EH (cell line): ENCODE data around the gene CD40LG.

Source experiments
- DNase-seq: peaks from one replicate; pipeline ENCODE4 v3.0.0-alpha.2; 2015; ENCODE audit warnings: low read depth

CD40LG gene

DNA sequence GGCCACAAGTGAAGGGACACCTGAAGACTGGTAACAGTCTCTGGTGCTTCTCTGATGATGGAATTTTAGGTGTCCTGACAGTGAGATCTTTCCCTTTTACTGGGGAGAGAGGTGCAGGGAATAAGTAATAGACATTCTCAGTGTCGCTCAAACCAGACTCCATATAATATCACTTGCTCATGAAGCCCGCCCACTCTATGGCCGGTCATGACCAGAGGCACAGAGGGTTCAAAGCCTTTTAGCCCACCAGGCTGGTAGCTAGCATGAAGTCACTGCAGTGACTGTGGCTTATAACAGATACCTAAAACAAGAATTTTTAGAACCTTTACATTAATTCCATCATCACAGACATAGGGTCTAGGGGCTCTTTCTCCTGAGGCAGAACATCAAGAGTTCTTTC, 2.9 kb downstream of the CD40LG start:
- DNase-seq, result no peak

DNA sequence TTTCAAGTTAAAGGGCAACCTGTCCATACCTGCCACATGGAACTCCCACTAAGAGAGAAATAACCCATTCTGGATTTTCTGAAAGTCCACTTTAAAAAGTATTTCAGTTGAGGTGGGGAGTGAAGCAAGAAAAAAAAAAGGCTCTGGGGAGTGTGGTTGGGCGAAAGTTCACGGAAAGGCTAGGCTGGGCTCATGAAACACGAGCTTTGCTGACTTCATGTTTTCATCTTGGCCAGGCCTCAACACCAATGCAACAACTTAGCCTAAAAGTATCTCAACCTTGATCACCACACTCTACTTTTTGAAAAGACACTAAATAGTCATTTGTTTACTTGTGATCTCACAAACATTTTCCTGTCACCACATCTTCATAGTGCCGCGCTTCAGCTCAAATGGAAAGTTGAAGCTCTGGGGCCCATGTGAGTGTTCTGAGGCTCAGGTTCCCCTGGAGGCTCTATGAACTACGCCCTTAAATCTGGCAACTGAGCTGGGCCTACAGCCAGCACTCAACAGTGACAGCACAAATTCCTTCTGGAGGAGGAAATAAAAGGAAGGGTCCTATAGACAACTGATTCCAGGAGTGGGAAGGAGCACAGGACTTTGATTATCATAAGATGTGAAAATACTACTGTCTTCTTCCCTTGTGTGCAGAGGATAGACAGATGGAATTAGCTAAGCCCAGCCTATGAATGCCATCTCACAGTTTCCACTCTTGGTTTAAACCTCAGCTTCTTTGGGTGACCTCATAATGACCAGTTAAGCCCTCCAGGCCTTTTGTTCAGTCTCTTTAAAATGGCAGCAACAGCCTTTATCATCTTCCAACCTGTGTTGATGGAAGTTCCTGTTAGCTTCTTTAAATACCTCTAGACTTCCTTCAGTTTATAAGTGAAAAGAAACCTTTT, 5.1 kb downstream of the CD40LG start:
- no peak for DNase-seq

DNA sequence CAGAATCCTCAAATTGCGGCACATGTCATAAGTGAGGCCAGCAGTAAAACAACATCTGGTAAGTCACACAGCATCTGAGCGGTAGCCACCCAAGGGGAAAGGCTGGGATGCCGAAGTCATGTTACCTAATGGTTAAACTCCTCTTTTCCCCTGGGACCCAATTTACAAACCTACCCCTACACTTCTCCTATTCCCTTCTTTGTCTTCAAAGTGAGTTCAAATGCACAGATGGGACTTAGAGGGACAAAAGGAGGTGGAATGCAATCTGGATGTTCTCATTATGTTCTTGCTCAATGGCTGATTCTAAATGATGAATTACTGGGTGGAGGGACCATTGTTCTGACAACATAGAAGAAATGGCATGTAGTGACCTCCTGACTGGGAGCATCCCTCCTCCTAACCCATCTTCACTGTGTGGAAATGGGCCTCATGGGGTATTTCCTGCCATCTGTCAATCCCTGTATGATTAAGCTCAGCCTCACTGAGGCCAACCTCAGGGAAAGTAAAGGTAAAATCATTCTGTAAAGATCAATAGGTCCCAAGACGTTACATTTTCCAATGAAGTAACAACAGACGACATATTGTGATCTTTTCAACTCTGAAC, 8.5 kb downstream of the CD40LG start:
- DNase-seq, result no peak

DNA sequence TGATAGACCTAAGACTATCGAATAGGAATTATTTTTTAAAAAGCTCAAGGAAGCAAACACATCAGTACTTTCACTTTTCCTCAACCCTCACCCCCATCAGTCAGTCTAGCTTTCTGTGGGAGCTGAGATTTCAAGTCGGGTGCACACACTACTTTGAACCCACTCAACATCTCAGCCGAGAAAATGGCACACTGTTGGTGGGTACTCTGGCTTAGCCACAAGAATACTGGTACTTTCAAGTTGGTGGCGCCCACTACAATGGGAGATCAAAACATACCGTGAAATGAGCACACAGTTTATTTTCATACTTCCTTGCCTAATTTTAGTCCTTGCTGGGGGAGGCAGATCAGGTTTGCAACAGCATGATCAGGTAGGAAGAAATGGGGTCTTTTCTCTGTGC, 10.2 kb downstream of the CD40LG start:
- no peak for DNase-seq

DNA sequence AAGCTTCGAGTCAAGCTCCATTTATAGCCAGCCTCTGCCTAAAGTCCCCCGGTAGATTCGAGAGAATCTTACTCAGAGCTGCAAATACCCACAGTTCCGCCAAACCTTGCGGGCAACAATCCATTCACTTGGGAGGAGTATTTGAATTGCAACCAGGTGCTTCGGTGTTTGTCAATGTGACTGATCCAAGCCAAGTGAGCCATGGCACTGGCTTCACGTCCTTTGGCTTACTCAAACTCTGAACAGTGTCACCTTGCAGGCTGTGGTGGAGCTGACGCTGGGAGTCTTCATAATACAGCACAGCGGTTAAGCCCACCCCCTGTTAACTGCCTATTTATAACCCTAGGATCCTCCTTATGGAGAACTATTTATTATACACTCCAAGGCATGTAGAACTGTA, 11.2 kb downstream of the CD40LG start:
- DNase-seq, result no peak

DNA sequence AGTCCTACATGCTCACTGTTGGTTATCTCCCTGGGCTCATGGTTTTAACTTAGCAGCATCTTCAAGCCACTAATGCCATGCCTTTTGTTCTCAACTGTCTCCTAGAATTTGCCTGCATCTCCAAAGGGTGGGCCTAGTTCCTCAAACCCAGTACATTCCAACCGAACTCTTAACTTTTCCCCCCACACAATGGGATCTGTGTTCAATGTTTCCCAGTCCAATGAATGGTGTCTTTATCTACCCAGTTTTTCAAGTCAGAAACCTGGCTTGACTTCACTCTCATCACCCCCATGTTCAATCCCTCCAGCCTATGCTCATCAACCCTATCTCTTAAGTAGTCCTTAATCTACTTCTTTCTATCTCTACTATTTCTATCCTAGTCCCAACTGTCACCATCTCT, 12.9 kb downstream of the CD40LG start:
- DNase-seq, result no peak

DNA sequence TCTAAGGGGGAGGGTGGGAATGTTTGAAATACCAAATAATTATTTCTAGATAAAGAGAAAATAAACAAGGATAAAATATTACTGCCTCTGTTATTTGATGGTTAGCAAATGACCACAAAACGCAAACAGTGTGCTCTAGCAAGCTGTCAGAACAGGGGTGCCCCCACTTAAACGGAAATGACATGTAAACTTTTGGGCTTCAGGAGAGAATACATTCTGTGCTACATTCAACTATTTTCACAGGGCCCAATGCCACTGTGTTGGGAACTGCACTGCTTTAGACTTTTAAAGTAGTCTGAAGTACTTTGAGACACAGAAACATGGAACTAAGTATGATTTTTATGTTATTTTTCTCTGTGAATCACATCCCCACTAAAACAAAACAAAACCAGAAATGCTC, 14.1 kb downstream of the CD40LG start:
- DNase-seq, result no peak

DNA sequence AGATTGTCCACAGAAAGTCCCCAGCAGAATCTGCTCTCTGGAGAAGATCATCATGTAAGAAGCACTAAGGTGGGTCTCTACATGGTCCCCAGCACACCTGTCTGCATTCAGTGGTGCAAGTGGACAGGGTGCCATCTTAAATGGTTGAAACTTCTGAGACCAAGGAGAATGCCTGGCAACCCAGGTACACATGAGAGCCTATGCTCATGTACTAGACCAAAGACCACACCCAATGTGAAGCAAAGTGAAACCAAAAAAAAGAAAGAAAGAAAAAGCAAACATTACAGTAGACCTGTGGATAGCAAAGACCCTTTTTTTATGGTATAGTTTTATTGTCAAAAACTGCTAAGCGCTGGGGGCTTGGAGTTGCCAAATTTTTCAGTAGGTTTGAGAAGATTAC, 15.0 kb downstream of the CD40LG start:
- no peak for DNase-seq

DNA sequence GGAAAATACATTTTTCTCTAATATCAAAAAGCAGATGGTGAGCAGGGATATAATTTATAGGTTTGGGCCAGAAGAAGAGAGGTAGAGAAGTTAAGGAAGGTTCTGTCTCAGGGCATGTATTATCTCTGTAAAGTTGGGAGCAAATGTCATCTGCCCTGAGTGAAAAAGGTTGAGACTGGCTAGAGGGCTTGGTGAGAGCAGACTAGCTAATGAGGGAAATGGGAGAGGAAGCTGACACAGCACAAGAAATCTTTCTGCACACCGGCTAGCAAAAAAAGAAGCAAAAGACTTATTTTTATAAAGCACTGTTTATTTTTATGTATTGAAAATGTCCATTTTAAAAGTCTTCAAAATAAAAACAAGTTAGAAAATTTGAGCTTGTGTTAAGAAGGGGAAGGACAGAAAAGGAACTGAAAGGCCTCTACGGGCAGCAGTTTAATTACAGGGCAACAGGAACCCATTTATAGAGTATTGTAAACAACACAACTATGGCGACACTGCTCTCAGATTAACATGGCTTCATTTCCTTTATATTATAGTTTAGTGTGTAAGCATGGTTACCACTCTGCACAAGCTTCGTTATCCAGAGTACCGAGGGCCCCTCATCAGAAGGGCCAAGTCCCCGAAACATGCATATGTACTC, 17.4 kb downstream of the CD40LG start:
- DNase-seq, result no peak

DNA sequence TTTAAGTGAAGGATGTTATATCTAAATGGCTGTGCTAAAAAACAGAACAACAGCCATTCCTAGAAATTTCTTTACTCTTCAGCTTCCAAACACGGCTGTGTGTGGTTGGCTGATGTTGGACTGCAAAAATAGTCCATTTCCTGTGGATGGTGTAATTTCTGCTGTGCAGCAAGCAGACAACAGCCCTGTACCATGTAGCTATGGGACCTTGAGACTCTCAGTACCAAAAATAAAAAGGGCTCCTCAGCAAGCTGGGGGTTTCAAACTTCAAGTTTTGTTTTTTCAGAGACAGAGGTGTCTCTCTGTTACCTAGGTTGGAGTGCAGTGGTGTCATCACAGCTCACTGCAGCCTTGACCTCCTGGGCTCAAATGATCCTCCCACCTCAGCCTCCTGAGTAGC, 18.1 kb downstream of the CD40LG start:
- DNase-seq, result no peak

DNA sequence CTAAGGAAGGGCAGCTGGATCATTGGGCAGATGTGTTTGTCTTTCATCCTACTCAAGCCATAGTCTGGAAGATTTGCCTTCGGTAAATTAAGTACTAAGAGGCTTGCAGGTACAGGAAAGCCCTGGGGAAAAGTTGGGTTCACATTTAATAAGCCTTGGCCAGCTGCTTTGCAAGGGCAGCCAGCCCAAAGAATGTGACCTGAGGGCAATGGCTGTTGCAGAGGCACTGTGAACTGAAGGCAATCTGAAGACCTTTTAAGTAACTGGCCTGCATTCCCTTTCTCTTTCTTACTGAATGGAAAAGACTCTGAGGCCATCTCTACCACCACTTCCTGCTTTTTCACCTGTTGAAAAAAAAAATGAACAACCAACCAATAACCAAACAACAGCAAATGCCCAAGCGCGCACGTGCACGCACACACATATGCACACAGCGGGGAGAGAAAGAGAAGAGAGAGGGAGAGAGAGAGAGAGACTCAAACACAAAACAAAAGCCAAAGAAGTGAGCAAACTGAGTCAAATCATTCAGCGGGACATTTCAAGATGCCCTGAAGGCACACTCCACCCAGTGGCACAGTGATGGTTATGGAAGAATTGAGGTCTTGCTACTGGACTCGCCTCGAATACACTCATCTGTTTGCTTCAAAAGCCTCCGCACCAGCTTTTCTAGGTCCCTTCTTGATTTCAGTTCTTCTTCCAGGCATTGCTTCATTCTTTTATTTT, 19.6 kb downstream of the CD40LG start:
- no peak for DNase-seq

DNA sequence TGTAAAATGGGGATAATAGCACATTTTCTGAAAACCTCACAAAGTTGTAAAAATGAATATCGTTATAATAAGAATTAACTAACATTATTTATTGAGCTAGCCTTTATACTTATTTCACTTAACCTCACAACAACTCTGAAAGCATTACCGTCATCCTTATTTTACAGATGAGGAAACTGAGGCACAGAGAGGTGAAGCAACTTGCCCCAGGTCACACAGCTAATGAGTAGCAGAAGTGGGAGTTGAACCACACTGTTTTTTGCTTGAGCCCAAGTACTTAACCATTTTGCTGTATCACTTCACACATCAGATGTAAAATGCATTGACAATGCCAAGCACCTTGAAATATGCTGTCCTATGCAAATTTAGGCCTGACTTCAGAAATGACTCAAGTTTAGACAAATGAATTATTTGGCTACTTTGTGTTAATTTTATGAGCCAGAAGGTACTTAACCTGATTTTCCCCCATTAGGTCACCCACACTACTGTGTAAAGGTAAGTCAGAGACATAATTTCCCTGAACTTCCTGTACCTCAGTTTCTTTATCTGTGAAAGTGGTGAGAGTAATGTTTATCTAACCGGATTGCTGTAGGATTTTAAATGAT, 23.1 kb downstream of the CD40LG start:
- DNase-seq, result no peak

DNA sequence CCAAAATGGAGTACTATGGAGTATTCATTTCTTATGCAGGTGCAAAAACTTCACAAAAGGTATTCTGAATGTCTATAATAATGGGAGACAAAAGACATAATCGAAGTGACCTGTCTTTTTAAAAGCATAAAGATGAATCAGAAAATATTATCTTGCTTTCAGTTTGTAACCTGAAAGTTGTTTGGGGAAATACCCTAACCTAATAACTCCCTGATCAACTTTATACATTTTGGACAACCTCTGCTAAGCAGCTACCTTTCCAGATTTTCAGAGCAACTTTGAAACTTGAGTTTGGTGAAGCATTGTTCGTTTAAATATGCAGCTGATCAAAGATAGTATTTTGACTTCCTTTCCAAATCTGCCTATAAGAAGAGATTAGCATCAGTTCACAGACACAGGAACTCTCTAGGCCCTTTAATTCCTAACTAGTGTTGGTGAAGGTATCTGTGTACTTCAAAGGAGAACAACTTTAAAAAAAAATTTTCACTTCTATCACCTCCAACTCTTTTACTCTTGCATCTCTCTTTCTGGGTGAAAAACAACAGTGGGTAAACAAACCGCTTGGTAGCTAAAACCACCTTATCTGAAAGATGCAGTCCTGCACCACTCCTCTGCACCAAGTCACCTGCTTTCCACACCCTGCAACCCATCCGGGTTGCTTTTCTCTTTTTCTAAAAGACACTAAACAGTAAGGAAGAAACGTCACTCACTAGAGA, 26.5 kb downstream of the CD40LG start:
- no peak for DNase-seq

DNA sequence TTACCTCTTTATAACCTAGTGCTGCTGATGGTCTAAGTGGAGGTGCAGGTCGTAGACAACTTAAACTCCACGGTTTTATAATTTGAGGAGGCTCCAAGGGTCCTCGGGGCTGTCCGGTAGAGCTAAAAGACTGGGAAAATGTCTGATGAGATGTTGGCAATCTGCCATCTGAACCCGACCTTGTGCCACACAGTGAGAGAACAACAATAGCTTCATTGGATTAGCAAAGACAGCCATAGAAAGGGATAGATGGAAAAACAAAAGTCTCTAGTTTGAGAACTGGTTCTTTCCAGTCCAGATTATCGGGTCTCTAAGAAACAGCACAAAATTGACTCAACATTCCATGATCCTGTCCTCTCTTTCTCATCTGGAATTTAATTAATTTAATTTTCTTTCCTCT, 31.6 kb downstream of the CD40LG start:
- DNase-seq, result no peak

DNA sequence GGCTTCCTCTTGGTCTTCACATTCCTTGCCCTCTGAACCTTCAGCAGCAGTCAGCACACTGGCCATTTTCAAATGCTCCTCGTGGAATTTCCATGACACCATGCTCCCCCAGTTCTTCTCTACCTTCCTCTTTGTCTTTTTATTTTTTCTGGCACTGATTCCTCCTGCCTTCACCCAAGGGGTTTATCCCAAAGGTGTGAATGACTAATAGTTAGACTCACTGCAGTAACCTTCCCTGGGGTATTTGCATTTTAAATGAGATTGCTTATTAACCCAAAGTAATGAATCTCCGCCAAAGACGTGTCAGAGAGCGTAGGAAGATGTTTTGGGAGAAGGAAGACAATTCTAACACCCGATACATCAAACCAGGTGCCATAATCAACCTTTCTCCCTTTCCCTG, 36.2 kb downstream of the CD40LG start:
- no peak for DNase-seq

DNA sequence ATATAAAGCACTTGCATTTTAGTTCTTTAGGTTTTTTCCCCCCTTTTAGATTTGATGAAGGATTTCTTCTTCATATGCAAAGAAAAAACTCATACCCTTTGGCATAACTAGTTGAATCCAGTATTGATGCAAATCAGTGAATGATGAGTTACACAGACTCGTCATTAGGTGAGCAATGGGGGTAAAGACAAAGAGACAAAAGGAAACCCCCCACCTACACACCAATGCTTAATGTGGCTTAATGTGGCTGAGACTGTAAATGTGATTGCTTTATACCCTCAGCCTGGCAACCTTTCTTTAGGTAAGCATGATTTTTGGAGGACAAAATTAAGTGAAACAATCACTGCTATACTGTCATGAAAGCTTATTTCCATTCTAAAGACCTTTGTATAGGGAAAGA, 39.5 kb downstream of the CD40LG start:
- no peak for DNase-seq

DNA sequence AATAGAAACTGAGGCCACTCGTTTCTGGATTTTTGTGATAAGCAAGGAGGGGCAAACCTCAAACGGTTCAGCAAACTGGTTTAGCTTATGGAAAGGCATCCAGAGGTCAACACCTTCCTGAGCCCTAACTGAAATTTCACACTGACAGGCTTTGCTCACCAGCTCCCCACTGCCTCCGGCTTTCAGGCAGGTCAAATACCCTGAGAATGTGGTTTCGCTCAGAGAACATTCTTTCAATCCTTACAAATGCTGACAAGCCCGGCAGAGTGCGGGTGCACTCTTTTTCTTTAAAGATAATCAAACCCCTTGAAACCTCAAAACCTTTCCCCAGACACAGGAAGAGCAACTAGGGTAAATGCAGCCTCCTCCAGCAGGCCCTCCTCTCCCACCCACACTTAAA, 41.5 kb downstream of the CD40LG start:
- DNase-seq, result no peak

DNA sequence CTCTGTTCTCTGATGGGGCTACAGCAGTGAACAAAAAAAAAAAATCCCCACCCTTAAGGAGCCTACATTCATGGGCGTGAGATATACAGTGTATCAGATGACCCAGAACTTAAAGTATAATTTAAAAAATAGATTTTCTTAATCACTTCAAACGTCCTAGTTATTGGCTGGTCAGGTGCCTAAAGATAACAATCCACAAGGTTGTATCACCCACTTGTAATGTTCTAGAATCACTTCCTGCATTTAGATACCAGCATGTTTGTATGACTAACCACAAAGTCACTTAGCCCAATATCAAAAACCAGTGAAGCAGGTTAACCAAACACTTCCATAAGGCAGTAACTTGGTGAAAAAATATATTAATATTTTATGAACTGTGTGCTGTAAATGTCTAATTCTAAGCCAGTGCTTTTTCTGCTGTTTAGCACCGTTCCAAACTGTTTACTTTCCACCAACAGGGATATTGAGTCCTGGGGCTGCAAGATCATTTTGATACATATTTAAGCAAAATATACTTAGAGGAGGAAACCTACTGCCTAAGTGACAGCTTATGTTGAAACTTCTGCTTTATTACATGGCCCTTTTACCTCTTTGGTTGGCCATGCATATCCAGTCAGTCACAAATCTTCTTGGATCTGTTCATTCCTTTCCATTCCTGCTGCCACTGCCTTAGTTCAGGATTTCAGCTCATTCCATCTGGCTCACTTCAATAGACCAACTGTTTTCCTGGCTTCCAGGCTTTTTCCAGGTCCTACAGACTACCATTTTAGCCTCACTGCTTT, 43.3 kb downstream of the CD40LG start:
- DNase-seq, result peak; percentile 5

DNA sequence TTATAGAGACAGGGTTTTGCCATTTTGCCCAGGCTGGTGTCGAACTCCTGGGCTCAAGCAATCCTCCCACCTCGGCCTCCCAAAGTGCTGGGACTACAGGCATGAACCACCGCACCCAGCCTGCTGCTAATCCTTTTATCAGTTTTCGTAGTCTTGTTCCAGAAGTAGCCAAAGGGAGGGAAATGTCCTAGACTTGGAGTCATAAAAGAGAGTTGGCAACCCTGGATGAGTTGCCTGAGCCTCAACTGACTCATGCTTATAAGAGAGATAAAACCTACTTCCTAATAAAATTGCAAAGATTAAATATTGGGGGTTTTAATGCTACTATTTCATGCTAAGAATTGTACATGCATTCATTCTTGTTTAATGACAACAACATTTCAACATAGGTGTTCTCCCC, 44.3 kb downstream of the CD40LG start:
- DNase-seq, result no peak

DNA sequence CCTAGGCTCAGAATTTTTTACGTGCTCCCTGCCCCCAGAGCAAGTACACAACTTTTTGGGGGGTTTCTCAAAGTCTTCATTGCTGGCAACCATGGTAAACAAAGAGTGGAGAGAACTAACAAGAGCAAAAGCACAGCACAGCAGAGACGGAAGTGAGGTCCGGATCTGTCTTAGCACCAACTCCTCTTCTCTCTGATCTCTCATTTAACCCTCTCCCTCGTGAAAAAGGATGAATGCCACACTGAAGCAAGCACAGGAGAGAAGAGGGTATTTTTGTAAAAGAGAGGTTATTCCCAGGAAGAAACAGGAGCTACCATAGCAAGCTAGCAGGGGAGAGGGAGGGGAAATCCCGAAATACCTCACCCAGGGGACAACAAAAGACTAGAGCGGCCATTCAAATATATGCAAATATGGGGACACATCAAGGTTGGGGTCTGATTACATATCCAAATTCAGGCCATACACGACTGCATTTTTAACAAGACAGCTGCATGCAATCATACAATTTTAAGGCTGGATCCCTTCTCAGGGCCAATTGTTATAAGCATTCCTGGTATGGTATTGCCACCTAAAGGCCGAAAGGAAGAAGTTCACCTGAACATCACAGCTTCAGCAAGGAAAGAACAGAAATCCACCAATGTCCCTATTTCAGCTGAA, 46.6 kb downstream of the CD40LG start:
- DNase-seq, result peak; percentile 53
